Chondrocyte (in vitro differentiated cells): ENCODE measurements around the gene NUMBL. TPM values are rescaled to one million over a fixed set of nuclear protein-coding genes. Genes with fewer than 3 reads are reported as not detected.

Source experiments
- DNase-seq: peaks from one replicate; pipeline ENCODE4 v3.0.0; 2021; ENCODE audit warnings: mixed read lengths, low spot score
- H3K27ac Mint-ChIP-seq: one replicate; pipeline ENCODE4 v1.8.0; 2021; ENCODE audit warnings: mild to moderate bottlenecking, moderate library complexity, mixed read lengths; ENCODE audit not compliant: unreplicated experiment
- H3K27me3 Mint-ChIP-seq: 2 replicates; pipeline ENCODE4 v1.8.0; 2021; ENCODE audit warnings: low read depth, mixed read lengths
- H3K36me3 Mint-ChIP-seq: 2 replicates; pipeline ENCODE4 v1.8.0; 2021; ENCODE audit warnings: low read depth, mixed read lengths
- H3K4me1 Mint-ChIP-seq: 2 replicates; pipeline ENCODE4 v1.8.0; 2021; ENCODE audit warnings: low read depth, mild to moderate bottlenecking, mixed read lengths
- H3K4me3 Mint-ChIP-seq: one replicate; pipeline ENCODE4 v1.8.0; 2021; ENCODE audit warnings: mild to moderate bottlenecking, moderate library complexity, mixed read lengths; ENCODE audit not compliant: unreplicated experiment
- H3K9me3 Mint-ChIP-seq: 2 replicates; pipeline ENCODE4 v1.8.0; 2021; ENCODE audit warnings: low read depth, mixed read lengths
- CTCF ChIP-seq: fragments of 200-600 bp; sonication (generic); IDR thresholded peaks from 2 replicates; pipeline ENCODE4 v1.5.0; 2021; ENCODE audit warnings: antibody characterized with exemption, mild to moderate bottlenecking, moderate library complexity
- total RNA-seq: library from RNA; stranded (reverse); gene quantifications from 3 replicates; pipeline ENCODE4 v1.2.1, GENCODE V29; 2021

Gene NUMBL
- total RNA-seq, 1 donor from 2014 or later: 121 TPM

- Mint-ChIP-seq H3K4me1 (peaks cover 63% of the 10 kb centered on the region), H3K9me3 (no peaks in the 10 kb centered on the region), H3K36me3 (peaks cover 17% of the 10 kb centered on the region), H3K27me3 (no peaks in the 10 kb centered on the region), H3K27ac (peak overlapping the region; percentile 100), H3K4me3 (peak overlapping the region; percentile 97)
- DNase-seq: no peak
- no peak for TF ChIP-seq CTCF
These were observed 28.4 kb upstream of the NUMBL start for GRCh38 chr19:40718774-40719391.

GRCh38 chr19:40717880-40718773, 27.7 kb upstream of the NUMBL start:
- TF ChIP-seq CTCF: no peak
- Mint-ChIP-seq H3K27me3 (no peaks in the 10 kb centered on the region), H3K4me3 (peak overlapping the region; percentile 97), H3K36me3 (peaks cover 14% of the 10 kb centered on the region), H3K9me3 (no peaks in the 10 kb centered on the region), H3K4me1 (peaks cover 63% of the 10 kb centered on the region), H3K27ac (peak overlapping the region; percentile 100)
- DNase-seq: no peak

GRCh38 chr19:40717325-40717879, 27.0 kb upstream of the NUMBL start:
- Mint-ChIP-seq H3K4me1 (peaks cover 59% of the 10 kb centered on the region), H3K36me3 (peaks cover 13% of the 10 kb centered on the region), H3K9me3 (no peaks in the 10 kb centered on the region), H3K27ac (peak overlapping the region; percentile 100), H3K27me3 (no peaks in the 10 kb centered on the region), H3K4me3 (peak overlapping the region; percentile 97)
- TF ChIP-seq CTCF: no peak
- DNase-seq: no peak

GRCh38 chr19:40716482-40717324, 26.3 kb upstream of the NUMBL start, which contains the start of the genes COQ8B and ITPKC:
COQ8B (minus strand) TSS chr19:40716886; CDS start chr19:40714632, 2,254 bp downstream.
ITPKC (plus strand) TSS chr19:40717112; CDS start chr19:40717136, 24 bp downstream.
- H3K9me3 Mint-ChIP-seq: no peaks in the 10 kb centered on the region
- peaks cover 52% of the 10 kb centered on the region for H3K4me1 Mint-ChIP-seq
- no peaks in the 10 kb centered on the region for H3K27me3 Mint-ChIP-seq
- TF ChIP-seq CTCF: peak; percentile 57
- H3K36me3 Mint-ChIP-seq: peaks cover 9% of the 10 kb centered on the region
- DNase-seq: peak; percentile 100
- H3K27ac Mint-ChIP-seq: peak within 1 kb of the TSS; percentile 100
- H3K4me3 Mint-ChIP-seq: peak within 1 kb of the TSS; percentile 97
